Stimulated activated CD4-positive, alpha-beta T cell treated with anti-CD3 and anti-CD28 coated beads, Interleukin-12 subunit alpha, Interleukin-12 subunit beta, amount 100 ng/mL, for 24 hours (primary cell): Measurements from ENCODE around the gene KIAA0825.

Source experiments
- DNase-seq, 2 experiments: peaks; one replicate each; pipeline ENCODE4 v3.0.0-alpha.2; 2020; ENCODE audit warnings: low read depth in 2 of 2

Gene KIAA0825

GRCh38 chr5:94508461-94509148 is 109.8 kb downstream of the KIAA0825 start:
- DNase-seq, result no peak

GRCh38 chr5:94505327-94506068 is 112.9 kb downstream of the KIAA0825 start:
- no peak for DNase-seq

GRCh38 chr5:94503677-94504076 is 114.7 kb downstream of the KIAA0825 start:
- DNase-seq, result no peak

- no peak for DNase-seq
Observed at GRCh38 chr5:94501365-94501764, 117.0 kb downstream of the KIAA0825 start.

GRCh38 chr5:94499806-94500205 is 118.6 kb downstream of the KIAA0825 start:
- DNase-seq, result no peak

GRCh38 chr5:94498199-94498598 is 120.2 kb downstream of the KIAA0825 start:
- no peak for DNase-seq

GRCh38 chr5:94485067-94485466 is 133.3 kb downstream of the KIAA0825 start:
- no peak for DNase-seq

GRCh38 chr5:94481059-94481458 is 137.3 kb downstream of the KIAA0825 start:
- DNase-seq, result no peak

GRCh38 chr5:94480486-94480885 is 137.9 kb downstream of the KIAA0825 start:
- DNase-seq, result no peak

- DNase-seq, result no peak
Observed at GRCh38 chr5:94473936-94474335, 144.5 kb downstream of the KIAA0825 start.

GRCh38 chr5:94471521-94471920 is 146.9 kb downstream of the KIAA0825 start:
- DNase-seq, result no peak

GRCh38 chr5:94470802-94471201 is 147.6 kb downstream of the KIAA0825 start:
- DNase-seq, result no peak

GRCh38 chr5:94469894-94470329 is 148.5 kb downstream of the KIAA0825 start:
- DNase-seq, result no peak

GRCh38 chr5:94467954-94468930 is 150.2 kb downstream of the KIAA0825 start:
- DNase-seq, result no peak

GRCh38 chr5:94467346-94467953 is 151.0 kb downstream of the KIAA0825 start:
- DNase-seq, result no peak

GRCh38 chr5:94463739-94464138 is 154.7 kb downstream of the KIAA0825 start:
- no peak for DNase-seq

- DNase-seq, result no peak
Observed at GRCh38 chr5:94461131-94461530, 157.3 kb downstream of the KIAA0825 start.

- DNase-seq, result no peak
Observed at GRCh38 chr5:94459915-94460314, 158.5 kb downstream of the KIAA0825 start.

GRCh38 chr5:94457788-94458187 is 160.6 kb downstream of the KIAA0825 start:
- DNase-seq, result no peak

GRCh38 chr5:94445726-94446125 is 172.7 kb downstream of the KIAA0825 start:
- DNase-seq, result no peak

- DNase-seq, result no peak
Observed at GRCh38 chr5:94442991-94443390, 175.4 kb downstream of the KIAA0825 start.

- DNase-seq, result no peak
Observed at GRCh38 chr5:94442076-94442475, 176.3 kb downstream of the KIAA0825 start.
